LNCAP (cell line): Measurements from ENCODE around the gene PID1.

Source experiments
- TF ChIP-seq, protein P1 (sequence below): fragments of 450-650 bp; IDR thresholded peaks from 2 replicates; pipeline ENCODE4 v1.5.1; 2017; ENCODE audit warnings: mild to moderate bottlenecking

The PID1 gene

DNA sequence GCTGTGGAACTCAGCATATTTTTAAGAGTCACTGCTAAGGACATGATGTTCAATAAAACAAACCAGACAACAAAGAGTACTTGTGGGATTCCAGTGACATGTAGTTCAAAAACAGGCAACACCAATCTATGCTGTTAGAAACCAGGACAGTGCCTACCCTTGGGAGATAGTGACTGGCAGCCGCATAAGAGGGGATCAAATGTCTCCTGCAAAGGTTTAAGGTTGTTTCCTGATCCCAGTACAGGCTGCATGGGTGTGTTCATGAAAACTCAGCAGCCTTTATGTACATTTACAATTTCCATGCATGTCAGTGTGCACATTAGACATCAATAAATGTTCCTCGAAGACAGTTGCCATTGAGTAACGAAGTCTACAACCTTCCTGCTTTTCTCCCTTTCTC lies 183.8 kb downstream of the PID1 start:
- TF ChIP-seq, protein P1, sequence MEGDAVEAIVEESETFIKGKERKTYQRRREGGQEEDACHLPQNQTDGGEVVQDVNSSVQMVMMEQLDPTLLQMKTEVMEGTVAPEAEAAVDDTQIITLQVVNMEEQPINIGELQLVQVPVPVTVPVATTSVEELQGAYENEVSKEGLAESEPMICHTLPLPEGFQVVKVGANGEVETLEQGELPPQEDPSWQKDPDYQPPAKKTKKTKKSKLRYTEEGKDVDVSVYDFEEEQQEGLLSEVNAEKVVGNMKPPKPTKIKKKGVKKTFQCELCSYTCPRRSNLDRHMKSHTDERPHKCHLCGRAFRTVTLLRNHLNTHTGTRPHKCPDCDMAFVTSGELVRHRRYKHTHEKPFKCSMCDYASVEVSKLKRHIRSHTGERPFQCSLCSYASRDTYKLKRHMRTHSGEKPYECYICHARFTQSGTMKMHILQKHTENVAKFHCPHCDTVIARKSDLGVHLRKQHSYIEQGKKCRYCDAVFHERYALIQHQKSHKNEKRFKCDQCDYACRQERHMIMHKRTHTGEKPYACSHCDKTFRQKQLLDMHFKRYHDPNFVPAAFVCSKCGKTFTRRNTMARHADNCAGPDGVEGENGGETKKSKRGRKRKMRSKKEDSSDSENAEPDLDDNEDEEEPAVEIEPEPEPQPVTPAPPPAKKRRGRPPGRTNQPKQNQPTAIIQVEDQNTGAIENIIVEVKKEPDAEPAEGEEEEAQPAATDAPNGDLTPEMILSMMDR, result no peak

DNA sequence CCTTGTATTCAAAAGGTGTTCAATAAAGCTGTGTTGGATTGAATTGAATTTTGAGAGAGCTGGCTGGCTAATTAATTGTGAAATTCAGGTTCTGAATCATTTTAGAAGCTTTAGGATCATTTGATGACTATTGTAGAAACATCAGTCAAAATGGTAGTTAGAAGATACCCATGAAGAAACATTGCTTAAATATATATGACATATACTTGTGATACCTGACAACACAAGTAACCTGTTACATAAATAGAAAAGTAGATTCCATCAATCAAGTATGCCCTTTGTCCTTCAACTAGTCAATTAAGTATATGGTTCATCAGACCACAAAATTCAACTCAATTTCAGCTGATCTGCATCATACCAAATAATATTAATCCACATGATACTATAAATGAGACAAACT lies 185.6 kb downstream of the PID1 start:
- TF ChIP-seq, protein P1, result no peak

DNA sequence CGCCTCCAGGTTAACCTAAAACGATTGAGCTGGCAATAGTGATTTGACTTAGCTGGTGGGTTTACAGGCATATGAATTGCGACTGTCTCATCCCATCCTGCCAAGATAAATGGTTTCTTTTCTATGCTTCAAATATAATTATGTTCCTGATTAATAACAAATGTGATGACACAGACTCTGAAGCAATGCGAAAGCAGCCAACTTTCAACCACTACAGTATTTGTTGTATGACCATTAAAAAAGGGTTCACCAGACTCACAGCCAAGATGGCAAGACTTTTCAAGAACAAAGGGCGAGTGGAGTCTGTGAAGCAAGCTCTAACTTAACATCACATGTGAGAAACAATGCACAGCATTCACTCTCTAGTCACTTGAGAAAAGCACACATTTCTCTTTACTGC lies 186.6 kb downstream of the PID1 start:
- TF ChIP-seq, protein P1, result no peak

DNA sequence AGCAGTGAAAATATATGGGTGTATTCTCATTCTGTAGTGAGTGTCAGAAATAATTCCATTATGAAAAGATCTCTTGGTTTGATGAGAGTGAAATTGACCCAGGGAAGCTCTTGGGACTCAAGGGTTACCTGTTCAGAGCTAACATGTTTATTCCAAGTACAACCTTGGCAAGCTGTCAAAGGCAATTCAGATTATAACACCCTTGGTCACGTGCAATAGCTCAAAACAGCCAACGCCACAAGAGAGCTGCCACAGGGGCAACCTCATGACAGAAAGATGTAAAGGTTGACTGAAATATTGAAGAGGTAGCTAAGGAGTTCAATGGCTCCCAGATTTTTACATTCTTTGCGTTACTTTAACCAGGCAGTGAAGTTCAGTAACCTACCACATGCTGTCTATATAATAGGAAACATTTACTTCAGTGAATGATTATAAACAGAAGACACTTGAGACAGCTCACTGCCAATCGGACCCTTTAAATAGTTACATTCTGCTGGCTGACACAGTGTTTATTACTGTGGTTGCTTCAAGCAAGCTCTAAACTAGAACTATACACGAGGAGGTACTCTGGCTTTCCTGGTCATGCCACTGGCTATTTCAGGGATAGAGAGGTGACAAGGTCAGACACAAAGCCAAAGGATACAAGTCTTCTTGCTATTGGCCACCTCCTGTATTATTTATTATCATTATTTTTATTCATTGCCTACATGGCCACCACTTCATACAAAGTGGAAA lies 187.3 kb downstream of the PID1 start:
- TF ChIP-seq, protein P1, result no peak

DNA sequence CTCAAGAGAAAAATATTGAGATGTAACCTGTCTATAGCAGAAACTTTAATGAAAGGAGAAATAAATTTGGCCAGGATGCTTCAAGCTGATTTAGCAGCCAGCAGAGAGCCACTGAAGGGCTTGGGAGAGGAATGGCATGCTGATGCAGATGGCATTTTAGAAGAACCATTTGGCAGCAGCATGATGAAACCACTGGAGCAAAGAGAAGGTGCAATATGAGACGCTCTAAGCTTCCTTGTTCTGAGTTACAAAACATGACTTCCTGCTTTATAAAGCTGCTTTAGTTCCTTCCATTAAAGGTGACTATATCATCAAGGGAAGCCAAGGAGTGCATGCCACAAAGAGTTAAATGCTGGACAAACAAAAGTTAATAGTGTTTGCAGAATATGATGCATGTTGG lies 189.7 kb downstream of the PID1 start:
- TF ChIP-seq, protein P1, result no peak

DNA sequence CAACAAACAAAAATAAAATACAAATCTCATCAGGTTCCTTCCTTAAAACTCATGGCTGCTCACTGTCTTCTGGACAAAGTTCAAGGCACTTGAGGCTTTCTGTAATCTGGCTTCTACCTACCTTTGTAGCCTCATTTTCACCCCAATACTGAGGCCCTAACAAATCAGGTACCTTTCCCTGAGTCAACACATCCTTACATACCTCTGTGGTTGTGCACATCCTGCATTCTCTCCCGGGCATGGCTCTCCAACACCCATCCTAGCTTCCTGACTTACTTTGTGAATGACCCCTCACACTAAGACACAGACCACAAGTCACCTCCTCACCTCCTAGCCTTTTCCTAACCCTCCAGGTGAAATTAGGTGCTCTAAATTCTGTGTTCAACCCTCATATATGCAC lies 190.9 kb downstream of the PID1 start:
- TF ChIP-seq, protein P1, result no peak

DNA sequence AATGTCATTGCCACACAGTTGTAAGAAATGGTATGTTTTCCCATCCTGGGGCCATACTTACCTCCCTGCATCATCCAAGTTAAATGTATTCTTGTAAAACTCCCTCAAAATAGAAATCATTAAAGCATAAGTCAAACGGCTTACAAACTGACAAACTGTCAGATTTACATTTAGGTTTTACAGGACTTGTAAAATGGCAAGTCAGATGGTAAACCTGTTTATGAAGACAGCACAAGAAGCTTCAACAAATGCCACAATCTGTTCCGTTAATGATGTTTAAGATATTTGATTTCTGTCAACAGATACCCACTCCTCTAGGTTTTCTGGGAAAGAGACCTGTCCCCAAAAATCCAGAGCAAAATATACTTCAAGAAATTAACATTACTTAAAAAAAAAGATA lies 197.2 kb downstream of the PID1 start:
- TF ChIP-seq, protein P1, result no peak
